GM12891 (cell line): Measurements from ENCODE around the gene OR7C2.

Experiments used
- PAX5 ChIP-seq: IDR thresholded peaks from 2 replicates; pipeline ENCODE4 v1.6.1; 2011; ENCODE audit warnings: low read length, moderate library complexity, mild to moderate bottlenecking; ENCODE audit not compliant: insufficient read depth, severe bottlenecking
- POLR2A ChIP-seq: IDR thresholded peaks from 2 replicates; pipeline ENCODE4 v1.6.1; 2011; ENCODE audit warnings: low read depth, low read length, control low read depth
- POLR2AphosphoS5 ChIP-seq: IDR thresholded peaks from 2 replicates; pipeline ENCODE4 v1.6.1; 2011; ENCODE audit warnings: low read depth, low read length, control low read depth

DNA sequence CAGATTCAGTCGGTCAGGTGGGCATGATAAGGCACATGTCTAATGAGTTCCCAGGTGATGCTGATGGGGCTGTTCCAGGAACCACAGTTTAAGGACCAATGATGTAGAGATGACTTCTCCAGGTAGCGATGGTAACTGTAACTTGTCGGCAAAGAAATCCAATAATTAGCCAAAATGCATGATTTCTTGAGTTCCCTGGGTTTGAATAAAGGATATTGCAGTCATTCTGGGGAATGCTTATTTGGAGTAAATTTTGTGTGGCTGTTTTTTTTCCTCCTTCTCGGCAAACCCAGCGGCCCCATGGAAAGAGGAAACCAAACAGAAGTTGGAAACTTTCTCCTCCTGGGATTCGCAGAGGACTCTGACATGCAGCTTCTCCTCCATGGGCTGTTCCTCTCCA is at the start of gene OR7C2:
- TF ChIP-seq POLR2A (no peak), POLR2AphosphoS5 (no peak), PAX5 (no peak)
